ENCODE data around the gene FLNA. TPM values are rescaled to one million over a fixed set of nuclear protein-coding genes. Genes with fewer than 3 reads are reported as not detected.
"Not testable (repeated sequence)": the region's sequence is repeated elsewhere in the genome, so short reads cannot be mapped to it uniquely, and the experiment has no call there.

Gene FLNA
- polyA plus RNA-seq, 1 donor from 2014 or later = 84.9 TPM

DNA sequence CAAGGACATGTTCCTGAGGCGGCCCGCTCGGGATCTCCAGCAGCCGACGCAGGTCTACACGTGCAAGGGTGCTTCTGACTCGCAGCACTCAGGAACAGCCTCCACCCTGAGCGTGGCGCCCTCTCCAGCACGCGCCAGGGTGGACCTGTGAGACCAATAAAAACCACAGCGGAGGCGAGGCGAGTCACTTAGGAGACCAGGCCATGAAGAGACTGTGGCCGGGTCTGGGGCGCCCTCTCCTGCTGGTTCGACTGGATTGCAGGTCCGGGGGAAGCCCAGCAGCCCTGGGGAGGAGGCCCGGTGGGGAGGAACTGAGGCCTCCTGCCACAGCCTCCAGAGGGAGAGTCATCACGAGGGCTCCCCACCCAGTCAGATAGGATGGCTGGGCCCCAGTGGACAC is 13.7 kb upstream of the FLNA start:
- H3K9ac ChIP-seq (ENCODE audit: low read length); H3K4me2 ChIP-seq (ENCODE audit: low read length); H3K36me3 ChIP-seq (ENCODE audit: insufficient read depth, low read length); H3K9me2 ChIP-seq (ENCODE audit: insufficient read depth, low read length); H3K4me3 ChIP-seq (ENCODE audit: low read length); H3F3A ChIP-seq (ENCODE audit: insufficient read depth, low read length, poor library complexity, severe bottlenecking); H2AFZ ChIP-seq (ENCODE audit: low read depth, low read length); H3K9me3 ChIP-seq (ENCODE audit: low read length); H3K27me3 ChIP-seq (ENCODE audit: insufficient read depth, low read depth, low read length); H3K79me2 ChIP-seq (replicated peaks; ENCODE audit: insufficient read depth, low read length); H4K20me1 ChIP-seq (ENCODE audit: insufficient read depth); H3K27ac ChIP-seq (ENCODE audit: low read length): not testable (repeated sequence)

DNA sequence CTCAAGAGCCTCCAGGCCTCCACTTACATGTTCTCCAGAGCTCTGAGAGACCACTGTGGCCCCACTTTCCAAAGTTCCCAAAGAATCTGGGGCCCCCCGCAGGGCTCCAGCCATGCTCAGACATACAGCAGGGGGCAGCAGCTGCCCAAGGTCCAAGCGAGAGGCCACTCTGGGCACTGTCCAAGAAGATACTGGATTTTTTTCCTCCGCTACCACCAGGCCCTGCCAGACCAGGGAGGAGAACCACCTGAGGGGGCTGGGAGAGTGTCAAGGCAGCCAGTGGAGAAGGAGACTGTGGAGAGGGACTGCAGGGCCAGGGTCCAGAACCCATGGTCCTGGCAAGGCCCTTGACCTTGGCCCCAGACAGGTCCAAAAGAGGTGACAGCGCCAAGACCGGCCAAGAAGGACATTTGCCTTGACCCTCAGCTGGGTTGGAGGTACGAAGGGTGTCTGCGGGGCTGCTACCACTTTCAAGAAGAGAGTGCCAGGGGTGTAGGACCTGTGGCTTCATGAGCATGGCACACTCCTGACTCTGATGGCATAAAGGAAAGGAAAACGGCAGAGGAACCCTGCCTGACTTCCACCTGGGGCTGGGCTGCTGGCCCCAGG is 10.0 kb upstream of the FLNA start:
- no peak for TF ChIP-seq SMC3 (conservative IDR thresholded peaks at IDR 0.05; ENCODE audit: poor library complexity)
- TF ChIP-seq, protein P1, sequence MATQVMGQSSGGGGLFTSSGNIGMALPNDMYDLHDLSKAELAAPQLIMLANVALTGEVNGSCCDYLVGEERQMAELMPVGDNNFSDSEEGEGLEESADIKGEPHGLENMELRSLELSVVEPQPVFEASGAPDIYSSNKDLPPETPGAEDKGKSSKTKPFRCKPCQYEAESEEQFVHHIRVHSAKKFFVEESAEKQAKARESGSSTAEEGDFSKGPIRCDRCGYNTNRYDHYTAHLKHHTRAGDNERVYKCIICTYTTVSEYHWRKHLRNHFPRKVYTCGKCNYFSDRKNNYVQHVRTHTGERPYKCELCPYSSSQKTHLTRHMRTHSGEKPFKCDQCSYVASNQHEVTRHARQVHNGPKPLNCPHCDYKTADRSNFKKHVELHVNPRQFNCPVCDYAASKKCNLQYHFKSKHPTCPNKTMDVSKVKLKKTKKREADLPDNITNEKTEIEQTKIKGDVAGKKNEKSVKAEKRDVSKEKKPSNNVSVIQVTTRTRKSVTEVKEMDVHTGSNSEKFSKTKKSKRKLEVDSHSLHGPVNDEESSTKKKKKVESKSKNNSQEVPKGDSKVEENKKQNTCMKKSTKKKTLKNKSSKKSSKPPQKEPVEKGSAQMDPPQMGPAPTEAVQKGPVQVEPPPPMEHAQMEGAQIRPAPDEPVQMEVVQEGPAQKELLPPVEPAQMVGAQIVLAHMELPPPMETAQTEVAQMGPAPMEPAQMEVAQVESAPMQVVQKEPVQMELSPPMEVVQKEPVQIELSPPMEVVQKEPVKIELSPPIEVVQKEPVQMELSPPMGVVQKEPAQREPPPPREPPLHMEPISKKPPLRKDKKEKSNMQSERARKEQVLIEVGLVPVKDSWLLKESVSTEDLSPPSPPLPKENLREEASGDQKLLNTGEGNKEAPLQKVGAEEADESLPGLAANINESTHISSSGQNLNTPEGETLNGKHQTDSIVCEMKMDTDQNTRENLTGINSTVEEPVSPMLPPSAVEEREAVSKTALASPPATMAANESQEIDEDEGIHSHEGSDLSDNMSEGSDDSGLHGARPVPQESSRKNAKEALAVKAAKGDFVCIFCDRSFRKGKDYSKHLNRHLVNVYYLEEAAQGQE (IDR thresholded peaks at IDR 0.05; ENCODE audit: borderline replicate concordance) = no peak
- TF ChIP-seq, protein P2, sequence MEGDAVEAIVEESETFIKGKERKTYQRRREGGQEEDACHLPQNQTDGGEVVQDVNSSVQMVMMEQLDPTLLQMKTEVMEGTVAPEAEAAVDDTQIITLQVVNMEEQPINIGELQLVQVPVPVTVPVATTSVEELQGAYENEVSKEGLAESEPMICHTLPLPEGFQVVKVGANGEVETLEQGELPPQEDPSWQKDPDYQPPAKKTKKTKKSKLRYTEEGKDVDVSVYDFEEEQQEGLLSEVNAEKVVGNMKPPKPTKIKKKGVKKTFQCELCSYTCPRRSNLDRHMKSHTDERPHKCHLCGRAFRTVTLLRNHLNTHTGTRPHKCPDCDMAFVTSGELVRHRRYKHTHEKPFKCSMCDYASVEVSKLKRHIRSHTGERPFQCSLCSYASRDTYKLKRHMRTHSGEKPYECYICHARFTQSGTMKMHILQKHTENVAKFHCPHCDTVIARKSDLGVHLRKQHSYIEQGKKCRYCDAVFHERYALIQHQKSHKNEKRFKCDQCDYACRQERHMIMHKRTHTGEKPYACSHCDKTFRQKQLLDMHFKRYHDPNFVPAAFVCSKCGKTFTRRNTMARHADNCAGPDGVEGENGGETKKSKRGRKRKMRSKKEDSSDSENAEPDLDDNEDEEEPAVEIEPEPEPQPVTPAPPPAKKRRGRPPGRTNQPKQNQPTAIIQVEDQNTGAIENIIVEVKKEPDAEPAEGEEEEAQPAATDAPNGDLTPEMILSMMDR (IDR thresholded peaks at IDR 0.05; ENCODE audit: poor library complexity, severe bottlenecking) = no peak
- TF ChIP-seq POLR2AphosphoS5 (IDR thresholded peaks at IDR 0.05) = no peak
- TF ChIP-seq RAD21 (conservative IDR thresholded peaks at IDR 0.05) = no peak
- no peak for TF ChIP-seq EZH2 (IDR thresholded peaks at IDR 0.05; ENCODE audit: borderline replicate concordance, insufficient read depth, low read length, poor library complexity, severe bottlenecking)
- TF ChIP-seq TAF1 (IDR thresholded peaks at IDR 0.05; ENCODE audit: low read depth) = no peak
- TF ChIP-seq MXI1 (conservative IDR thresholded peaks at IDR 0.05; ENCODE audit: poor library complexity, severe bottlenecking) = no peak
- TF ChIP-seq EP300 (conservative IDR thresholded peaks at IDR 0.05; ENCODE audit: poor library complexity, severe bottlenecking) = no peak
- Histone ChIP-seq H3F3A (ENCODE audit: insufficient read depth, low read length, poor library complexity, severe bottlenecking) (no peaks in the 10 kb centered on the region), H3K27ac (ENCODE audit: low read length) (no peak overlapping the region), H3K9me2 (ENCODE audit: insufficient read depth, low read length) (no peaks in the 10 kb centered on the region), H3K4me2 (ENCODE audit: low read length) (no peak overlapping the region), H3K9ac (ENCODE audit: low read length) (no peak overlapping the region), H3K27me3 (ENCODE audit: insufficient read depth, low read depth, low read length) (no peaks in the 10 kb centered on the region), H3K9me3 (ENCODE audit: low read length) (no peaks in the 10 kb centered on the region), H3K79me2 (replicated peaks; ENCODE audit: insufficient read depth, low read length) (peaks cover 9% of the 10 kb centered on the region), H4K20me1 (ENCODE audit: insufficient read depth) (no peaks in the 10 kb centered on the region), H3K36me3 (ENCODE audit: insufficient read depth, low read length) (no peaks in the 10 kb centered on the region), H2AFZ (ENCODE audit: low read depth, low read length) (no peak overlapping the region), H3K4me3 (ENCODE audit: low read length) (no peak overlapping the region)

Data from neural cell (in vitro differentiated cells).